ENCODE results near the gene CSGALNACT2.
"Not testable (repeated sequence)": the region's sequence is repeated elsewhere in the genome, so short reads cannot be mapped to it uniquely, and the experiment has no call there.

Gene CSGALNACT2

GRCh38 chr10:43218206-43218950 is 80.1 kb downstream of the CSGALNACT2 start:
- DNase-seq = no peak

GRCh38 chr10:43218951-43219837 is 80.9 kb downstream of the CSGALNACT2 start:
- no peak for DNase-seq

- DNase-seq = no peak
Observed at GRCh38 chr10:43219848-43220247, 81.6 kb downstream of the CSGALNACT2 start.

- not testable (repeated sequence) for DNase-seq
Observed at GRCh38 chr10:43220251-43220650, 82.0 kb downstream of the CSGALNACT2 start.

GRCh38 chr10:43220657-43221418 is 82.6 kb downstream of the CSGALNACT2 start:
- DNase-seq = no peak

- DNase-seq = no peak
Observed at GRCh38 chr10:43221419-43222209, 83.4 kb downstream of the CSGALNACT2 start.

- DNase-seq = no peak
Observed at GRCh38 chr10:43222210-43222720, 84.0 kb downstream of the CSGALNACT2 start.

- no peak for DNase-seq
Observed at GRCh38 chr10:43223056-43223455, 84.8 kb downstream of the CSGALNACT2 start.

- no peak for DNase-seq
Observed at GRCh38 chr10:43224321-43224720, 86.1 kb downstream of the CSGALNACT2 start.

GRCh38 chr10:43225004-43225786 is 87.0 kb downstream of the CSGALNACT2 start:
- no peak for DNase-seq

GRCh38 chr10:43225787-43226153 is 87.5 kb downstream of the CSGALNACT2 start:
- DNase-seq = peak in 1 of 2 donors; percentile 54

- DNase-seq = no peak
Observed at GRCh38 chr10:43226441-43226840, 88.2 kb downstream of the CSGALNACT2 start.

- DNase-seq = no peak
Observed at GRCh38 chr10:43226851-43227845, 88.9 kb downstream of the CSGALNACT2 start.

- DNase-seq = no peak
Observed at GRCh38 chr10:43227911-43228782, 89.9 kb downstream of the CSGALNACT2 start.

- DNase-seq = no peak
Observed at GRCh38 chr10:43228783-43229207, 90.5 kb downstream of the CSGALNACT2 start.

GRCh38 chr10:43229208-43230061 is 91.2 kb downstream of the CSGALNACT2 start:
- DNase-seq = peak; percentile 27 to 46

- DNase-seq = no peak
Observed at GRCh38 chr10:43230101-43230908, 92.1 kb downstream of the CSGALNACT2 start.

All from stimulated activated CD4-positive, alpha-beta T cell treated with anti-CD3 and anti-CD28 coated beads, Interleukin-2, amount 100 ng/mL, for 24 hours (primary cell).